Smooth muscle cell (in vitro differentiated cells): Measurements from ENCODE around the gene ERGIC3. TPM values are rescaled to one million over a fixed set of nuclear protein-coding genes. Genes with fewer than 3 reads are reported as not detected.

Experiments used
- DNase-seq: peaks from one replicate; lab custom pipeline; 2025; ENCODE audit not compliant: unreplicated experiment; lab: John Stamatoyannopoulos, UW
- H2AFZ ChIP-seq: fragments of 200-600 bp; sonication (generic); 2 replicates; pipeline ENCODE4 v1.6.0; 2016; ENCODE audit warnings: antibody characterized with exemption, low read depth, mild to moderate bottlenecking
- H3F3A ChIP-seq: fragments of 200-600 bp; sonication (generic); 2 replicates; pipeline ENCODE4 v1.6.0; 2017; ENCODE audit warnings: antibody characterized with exemption, low read depth
- H3K27ac ChIP-seq: fragments of 200-600 bp; sonication (generic); 2 replicates; pipeline ENCODE4 v1.5.1; 2016; ENCODE audit warnings: low read depth, mild to moderate bottlenecking
- H3K27me3 ChIP-seq: fragments of 200-600 bp; sonication (generic); 2 replicates; pipeline ENCODE4 v1.6.1; 2016; ENCODE audit warnings: low read depth, mild to moderate bottlenecking
- H3K36me3 ChIP-seq: fragments of 200-600 bp; sonication (generic); 2 replicates; pipeline ENCODE4 v1.5.1; 2016; ENCODE audit warnings: low read depth
- H3K4me1 ChIP-seq: fragments of 200-600 bp; sonication (generic); 2 replicates; pipeline ENCODE4 v1.5.1; 2016; ENCODE audit warnings: low read depth
- H3K4me2 ChIP-seq: fragments of 200-600 bp; sonication (generic); 2 replicates; pipeline ENCODE4 v1.6.0; 2016; ENCODE audit warnings: mild to moderate bottlenecking
- H3K4me3 ChIP-seq: fragments of 200-600 bp; sonication (generic); 2 replicates; pipeline ENCODE4 v1.5.1; 2016; ENCODE audit warnings: mild to moderate bottlenecking
- H3K79me2 ChIP-seq: fragments of 200-600 bp; sonication (generic); 2 replicates; pipeline ENCODE4 v1.6.0; 2016; ENCODE audit warnings: low read depth, mild to moderate bottlenecking
- H3K9ac ChIP-seq: fragments of 200-600 bp; sonication (generic); 2 replicates; pipeline ENCODE4 v1.6.0; 2016; ENCODE audit warnings: low read depth
- H3K9me3 ChIP-seq: fragments of 200-600 bp; sonication (generic); replicated peaks from 2 replicates; pipeline ENCODE4 v1.5.1; 2016; ENCODE audit warnings: low read depth
- H4K20me1 ChIP-seq: fragments of 200-600 bp; sonication (generic); 2 replicates; pipeline ENCODE4 v1.6.0; 2016; ENCODE audit warnings: low read depth
- WGBS: methylation state at CpG from one replicate; pipeline ENCODE4 v1.1.7; 2016; ENCODE audit warnings: low lambda C conversion rate; 5-methylcytosine and 5-hydroxymethylcytosine counted together
- polyA plus RNA-seq: library from polyadenylated mRNA; unstranded; fragments of >200 nt; fragmentation: Nextera tagmentation; extraction: Ambion mirVana; gene quantifications from 2 replicates; pipeline ENCODE4 v1.2.1, GENCODE V29; 2016
- total RNA-seq: library from RNA; depleted of rRNA; stranded (reverse); fragments of >200 nt; gene quantifications from 2 replicates; pipeline ENCODE4 v1.2.3, GENCODE V29; 2014
- TF ChIP-seq, protein P1 (sequence below): fragments of 200-600 bp; sonication (generic); IDR thresholded peaks from 2 replicates; pipeline ENCODE4 v1.5.1; 2017; ENCODE audit warnings: borderline replicate concordance, mild to moderate bottlenecking, antibody characterized with exemption; ENCODE audit not compliant: insufficient read depth, poor library complexity, severe bottlenecking

The ERGIC3 gene
- total and polyA plus RNA-seq, 2 experiments from 2014 or later, result 245 to 252 TPM

DNA sequence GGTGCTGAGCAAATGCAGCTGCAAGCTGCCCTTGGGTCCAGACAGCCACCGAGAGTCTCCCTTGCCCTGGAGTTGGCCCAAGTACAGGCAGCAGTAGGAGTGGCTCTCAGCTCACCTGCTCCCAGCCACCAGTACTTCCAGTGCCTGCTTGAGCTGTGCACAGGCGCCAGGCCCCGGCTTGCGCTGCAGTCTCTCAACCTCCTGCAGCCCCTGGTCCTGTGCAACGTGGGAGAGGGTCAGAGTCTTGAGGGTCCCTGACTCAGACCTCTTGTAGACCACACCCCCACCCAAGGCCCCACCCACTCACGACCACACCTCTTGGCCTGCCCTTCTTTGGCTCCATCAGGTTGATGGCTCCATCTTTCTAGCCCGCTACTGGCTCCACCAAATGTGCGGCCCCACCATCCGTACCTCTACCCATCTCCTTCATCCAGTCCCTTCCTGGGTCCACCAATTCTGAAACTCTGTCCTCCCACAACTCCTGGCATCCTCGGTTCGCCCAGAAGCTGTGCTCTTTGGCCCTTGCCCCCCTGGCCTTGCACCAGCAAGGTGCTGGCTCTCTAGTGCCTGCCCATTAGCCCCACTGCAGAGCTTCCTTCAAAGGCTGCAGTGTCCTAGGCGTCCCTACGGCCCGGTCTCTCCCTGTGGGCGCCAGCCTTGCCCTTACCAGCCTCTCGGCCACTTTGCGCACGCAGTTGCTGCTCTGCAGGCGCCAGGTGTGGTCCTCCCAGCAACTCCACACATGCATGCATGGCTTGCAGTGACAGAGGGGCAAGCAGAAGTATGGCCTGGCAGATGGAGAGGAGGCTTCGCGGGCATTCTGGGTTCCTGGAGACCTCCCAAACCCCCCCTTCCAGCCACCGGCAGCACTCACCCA is 57.3 kb downstream of the ERGIC3 start:
- Histone ChIP-seq H2AFZ (no peak overlapping the region), H3K9ac (no peak overlapping the region), H3K4me3 (no peak overlapping the region), H3K36me3 (no peaks in the 10 kb centered on the region), H3K9me3 (no peaks in the 10 kb centered on the region), H3K27ac (no peak overlapping the region), H4K20me1 (no peaks in the 10 kb centered on the region), H3K79me2 (no peaks in the 10 kb centered on the region), H3K4me2 (no peak overlapping the region), H3K4me1 (peaks cover 8% of the 10 kb centered on the region), H3K27me3 (peaks cover 51% of the 10 kb centered on the region), H3F3A (no peaks in the 10 kb centered on the region)
- DNase-seq, result no peak
- WGBS, result 88% methylated on average over 21 of the region's 22 CpGs
- TF ChIP-seq, protein P1, sequence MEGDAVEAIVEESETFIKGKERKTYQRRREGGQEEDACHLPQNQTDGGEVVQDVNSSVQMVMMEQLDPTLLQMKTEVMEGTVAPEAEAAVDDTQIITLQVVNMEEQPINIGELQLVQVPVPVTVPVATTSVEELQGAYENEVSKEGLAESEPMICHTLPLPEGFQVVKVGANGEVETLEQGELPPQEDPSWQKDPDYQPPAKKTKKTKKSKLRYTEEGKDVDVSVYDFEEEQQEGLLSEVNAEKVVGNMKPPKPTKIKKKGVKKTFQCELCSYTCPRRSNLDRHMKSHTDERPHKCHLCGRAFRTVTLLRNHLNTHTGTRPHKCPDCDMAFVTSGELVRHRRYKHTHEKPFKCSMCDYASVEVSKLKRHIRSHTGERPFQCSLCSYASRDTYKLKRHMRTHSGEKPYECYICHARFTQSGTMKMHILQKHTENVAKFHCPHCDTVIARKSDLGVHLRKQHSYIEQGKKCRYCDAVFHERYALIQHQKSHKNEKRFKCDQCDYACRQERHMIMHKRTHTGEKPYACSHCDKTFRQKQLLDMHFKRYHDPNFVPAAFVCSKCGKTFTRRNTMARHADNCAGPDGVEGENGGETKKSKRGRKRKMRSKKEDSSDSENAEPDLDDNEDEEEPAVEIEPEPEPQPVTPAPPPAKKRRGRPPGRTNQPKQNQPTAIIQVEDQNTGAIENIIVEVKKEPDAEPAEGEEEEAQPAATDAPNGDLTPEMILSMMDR, result no peak

DNA sequence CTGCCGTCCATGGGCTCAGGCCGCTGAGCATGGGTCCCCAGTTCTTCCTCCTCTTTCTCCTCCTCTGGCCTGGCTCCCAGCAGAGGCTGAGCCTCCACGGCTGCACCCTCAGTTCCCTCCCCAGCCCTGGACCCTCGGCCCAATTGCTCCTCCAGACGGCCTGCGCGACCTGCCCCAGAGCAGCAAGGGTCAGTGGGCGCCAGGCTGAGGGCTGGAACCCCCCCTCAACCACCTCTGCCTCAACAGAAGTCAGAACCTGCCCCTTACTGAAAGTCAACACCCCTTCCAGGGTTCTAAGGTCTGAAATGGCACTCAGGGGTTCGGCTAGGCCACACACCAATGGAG is 57.9 kb downstream of the ERGIC3 start:
- peaks cover 51% of the 10 kb centered on the region for H3K27me3 ChIP-seq

DNA sequence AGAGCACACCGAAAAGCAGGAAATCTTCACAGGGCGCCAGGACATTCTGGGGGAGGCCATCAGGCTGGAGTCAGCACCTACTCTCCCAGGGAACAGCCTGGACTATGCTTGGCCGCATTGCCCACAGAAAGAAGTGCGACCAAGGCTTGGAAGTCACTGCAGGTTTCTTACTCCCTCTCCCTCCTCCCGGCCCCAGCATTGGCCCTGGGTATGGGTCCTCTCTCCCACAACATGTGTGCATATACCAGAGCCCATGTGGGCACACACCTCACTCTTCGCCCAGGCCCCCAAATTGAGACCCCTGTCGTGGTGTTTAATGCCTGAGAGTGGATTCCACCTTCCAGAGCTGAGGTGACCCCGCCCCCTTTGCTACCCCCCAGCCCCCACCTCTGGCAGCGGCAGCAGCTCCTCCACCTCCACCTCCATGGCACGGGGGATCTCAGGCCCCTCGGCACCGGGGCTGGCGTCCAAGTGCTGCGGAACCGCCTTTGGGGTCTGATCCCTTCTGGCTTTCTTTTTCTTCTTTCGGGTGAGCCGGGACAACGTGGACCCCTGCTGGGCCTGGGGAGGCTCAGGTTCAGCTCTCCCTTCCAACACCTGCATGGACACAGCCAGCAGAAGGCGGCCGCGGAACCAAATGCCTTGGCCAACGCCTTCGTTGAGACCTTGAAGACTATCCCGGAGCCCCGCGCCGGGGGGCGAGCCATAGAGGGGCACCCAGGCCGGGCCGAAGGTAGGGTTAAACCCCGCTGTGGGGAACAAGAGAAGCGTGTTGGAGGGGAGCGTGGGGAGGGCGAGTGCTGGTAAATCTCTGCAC is 58.5 kb downstream of the ERGIC3 start:
- WGBS, result 39% methylated on average over 26 of the region's 34 CpGs
- H3K27me3 ChIP-seq, result peaks cover 51% of the 10 kb centered on the region
- H3K36me3 ChIP-seq, result no peaks in the 10 kb centered on the region
- no peak overlapping the region for H3K27ac ChIP-seq
- H4K20me1 ChIP-seq, result no peaks in the 10 kb centered on the region
- TF ChIP-seq, protein P1, result no peak
- H3K9ac ChIP-seq, result no peak overlapping the region
- H3K79me2 ChIP-seq, result no peaks in the 10 kb centered on the region
- DNase-seq, result no peak
- no peaks in the 10 kb centered on the region for H3F3A ChIP-seq
- H3K4me1 ChIP-seq, result peaks cover 8% of the 10 kb centered on the region
- no peaks in the 10 kb centered on the region for H3K9me3 ChIP-seq
- H3K4me2 ChIP-seq, result peak overlapping the region; percentile 97
- H3K4me3 ChIP-seq, result peak overlapping the region; percentile 52
- H2AFZ ChIP-seq, result no peak overlapping the region

More for the DNA sequence above, 57.9 kb downstream of the ERGIC3 start:
- Histone ChIP-seq H3K4me1 (peaks cover 8% of the 10 kb centered on the region), H4K20me1 (no peaks in the 10 kb centered on the region), H3K79me2 (no peaks in the 10 kb centered on the region), H3K4me2 (no peak overlapping the region), H3K9ac (no peak overlapping the region), H3K4me3 (no peak overlapping the region), H2AFZ (no peak overlapping the region), H3K36me3 (no peaks in the 10 kb centered on the region), H3F3A (no peaks in the 10 kb centered on the region), H3K27ac (no peak overlapping the region), H3K9me3 (no peaks in the 10 kb centered on the region)
- no peak for DNase-seq
- 96% methylated on average over 8 of the region's 9 CpGs for WGBS
- TF ChIP-seq, protein P1, result no peak
